ENCODE results near the gene BBX.
"Not testable (repeated sequence)": the region's sequence is repeated elsewhere in the genome, so short reads cannot be mapped to it uniquely, and the experiment has no call there.

- TF ChIP-seq CTCF, POLR2A (IDR thresholded peaks at IDR 0.05): not testable (repeated sequence)
These were observed 42.5 kb downstream of the BBX start for GRCh38 chr3:107565244-107565643.

Measured in lower leg skin (tissue), 3 donors.